AG09309 (cell line): ENCODE data around the gene GTF3C1.

Experiments used
- DNase-seq: peaks from one replicate; pipeline ENCODE4 v3.0.0-alpha.2; 2010; ENCODE audit warnings: low read depth
- H3K4me3 ChIP-seq: 2 replicates; pipeline ENCODE4 v1.5.1; 2011; ENCODE audit warnings: mild to moderate bottlenecking, low read depth, low read length, moderate library complexity; ENCODE audit not compliant: control insufficient read depth
- TF ChIP-seq, protein P1 (sequence below): IDR thresholded peaks from 2 replicates; pipeline ENCODE4 v1.5.1; 2011; ENCODE audit warnings: mild to moderate bottlenecking, low read depth, low read length, inconsistent platforms; ENCODE audit not compliant: insufficient read depth, control insufficient read depth; ENCODE audit errors: missing control alignments

The GTF3C1 gene, protein sequence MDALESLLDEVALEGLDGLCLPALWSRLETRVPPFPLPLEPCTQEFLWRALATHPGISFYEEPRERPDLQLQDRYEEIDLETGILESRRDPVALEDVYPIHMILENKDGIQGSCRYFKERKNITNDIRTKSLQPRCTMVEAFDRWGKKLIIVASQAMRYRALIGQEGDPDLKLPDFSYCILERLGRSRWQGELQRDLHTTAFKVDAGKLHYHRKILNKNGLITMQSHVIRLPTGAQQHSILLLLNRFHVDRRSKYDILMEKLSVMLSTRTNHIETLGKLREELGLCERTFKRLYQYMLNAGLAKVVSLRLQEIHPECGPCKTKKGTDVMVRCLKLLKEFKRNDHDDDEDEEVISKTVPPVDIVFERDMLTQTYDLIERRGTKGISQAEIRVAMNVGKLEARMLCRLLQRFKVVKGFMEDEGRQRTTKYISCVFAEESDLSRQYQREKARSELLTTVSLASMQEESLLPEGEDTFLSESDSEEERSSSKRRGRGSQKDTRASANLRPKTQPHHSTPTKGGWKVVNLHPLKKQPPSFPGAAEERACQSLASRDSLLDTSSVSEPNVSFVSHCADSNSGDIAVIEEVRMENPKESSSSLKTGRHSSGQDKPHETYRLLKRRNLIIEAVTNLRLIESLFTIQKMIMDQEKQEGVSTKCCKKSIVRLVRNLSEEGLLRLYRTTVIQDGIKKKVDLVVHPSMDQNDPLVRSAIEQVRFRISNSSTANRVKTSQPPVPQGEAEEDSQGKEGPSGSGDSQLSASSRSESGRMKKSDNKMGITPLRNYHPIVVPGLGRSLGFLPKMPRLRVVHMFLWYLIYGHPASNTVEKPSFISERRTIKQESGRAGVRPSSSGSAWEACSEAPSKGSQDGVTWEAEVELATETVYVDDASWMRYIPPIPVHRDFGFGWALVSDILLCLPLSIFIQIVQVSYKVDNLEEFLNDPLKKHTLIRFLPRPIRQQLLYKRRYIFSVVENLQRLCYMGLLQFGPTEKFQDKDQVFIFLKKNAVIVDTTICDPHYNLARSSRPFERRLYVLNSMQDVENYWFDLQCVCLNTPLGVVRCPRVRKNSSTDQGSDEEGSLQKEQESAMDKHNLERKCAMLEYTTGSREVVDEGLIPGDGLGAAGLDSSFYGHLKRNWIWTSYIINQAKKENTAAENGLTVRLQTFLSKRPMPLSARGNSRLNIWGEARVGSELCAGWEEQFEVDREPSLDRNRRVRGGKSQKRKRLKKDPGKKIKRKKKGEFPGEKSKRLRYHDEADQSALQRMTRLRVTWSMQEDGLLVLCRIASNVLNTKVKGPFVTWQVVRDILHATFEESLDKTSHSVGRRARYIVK (N-terminal part only)

DNA sequence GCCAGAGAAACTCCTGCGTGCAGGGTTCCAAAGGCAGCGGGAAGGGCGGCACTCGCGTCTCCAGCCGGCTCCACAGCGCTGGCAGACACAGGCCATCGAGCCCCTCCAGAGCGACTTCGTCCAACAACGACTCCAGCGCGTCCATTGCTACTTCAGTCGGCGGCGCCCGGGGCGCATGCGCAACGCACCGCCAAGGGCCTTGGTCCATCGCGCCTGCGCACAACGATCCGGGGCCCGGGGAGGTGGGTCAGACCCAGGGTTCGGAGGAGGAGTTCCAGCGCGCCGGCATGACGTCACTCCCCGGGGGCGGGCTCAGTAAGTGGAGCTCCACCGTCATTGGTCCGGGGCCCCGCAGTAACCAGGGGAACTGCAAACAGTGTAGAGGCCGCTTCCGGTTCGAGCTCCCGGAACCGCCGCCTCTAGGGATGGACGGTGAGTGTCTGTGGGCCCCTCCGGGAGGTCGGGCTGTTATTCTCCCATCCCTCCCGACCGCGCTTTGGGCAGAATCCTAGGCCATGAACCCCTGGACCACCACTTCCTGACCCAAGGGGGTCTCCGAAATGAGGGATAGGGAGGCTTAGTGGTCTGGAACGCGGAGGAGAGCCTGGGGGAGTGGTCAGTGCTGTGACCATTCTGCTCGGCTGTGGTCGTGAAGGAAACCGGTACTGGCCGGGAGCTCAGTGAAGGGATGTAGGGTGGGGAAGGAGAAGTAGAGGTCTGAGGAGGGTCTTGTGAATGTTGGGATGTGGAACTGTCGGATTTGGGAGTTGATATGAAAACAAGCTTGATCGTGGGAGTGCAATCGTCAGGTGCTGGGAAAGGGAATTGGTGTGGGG is at the start of gene GTF3C1, which contains the start of gene KATNIP:
Gene GTF3C1, minus strand, starts transcription at position 168 of the 836 bp plus-strand sequence. Its CDS starts 23 bp downstream, at position 145.
Gene KATNIP, plus strand, starts transcription at position 399 of the 836 bp plus-strand sequence. Its CDS starts 27 bp downstream, at position 426.
- H3K4me3 ChIP-seq, result peak within 1 kb of the TSS; percentile 89
- peak; percentile 90 for DNase-seq
- TF ChIP-seq, protein P1, sequence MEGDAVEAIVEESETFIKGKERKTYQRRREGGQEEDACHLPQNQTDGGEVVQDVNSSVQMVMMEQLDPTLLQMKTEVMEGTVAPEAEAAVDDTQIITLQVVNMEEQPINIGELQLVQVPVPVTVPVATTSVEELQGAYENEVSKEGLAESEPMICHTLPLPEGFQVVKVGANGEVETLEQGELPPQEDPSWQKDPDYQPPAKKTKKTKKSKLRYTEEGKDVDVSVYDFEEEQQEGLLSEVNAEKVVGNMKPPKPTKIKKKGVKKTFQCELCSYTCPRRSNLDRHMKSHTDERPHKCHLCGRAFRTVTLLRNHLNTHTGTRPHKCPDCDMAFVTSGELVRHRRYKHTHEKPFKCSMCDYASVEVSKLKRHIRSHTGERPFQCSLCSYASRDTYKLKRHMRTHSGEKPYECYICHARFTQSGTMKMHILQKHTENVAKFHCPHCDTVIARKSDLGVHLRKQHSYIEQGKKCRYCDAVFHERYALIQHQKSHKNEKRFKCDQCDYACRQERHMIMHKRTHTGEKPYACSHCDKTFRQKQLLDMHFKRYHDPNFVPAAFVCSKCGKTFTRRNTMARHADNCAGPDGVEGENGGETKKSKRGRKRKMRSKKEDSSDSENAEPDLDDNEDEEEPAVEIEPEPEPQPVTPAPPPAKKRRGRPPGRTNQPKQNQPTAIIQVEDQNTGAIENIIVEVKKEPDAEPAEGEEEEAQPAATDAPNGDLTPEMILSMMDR, result no peak

DNA sequence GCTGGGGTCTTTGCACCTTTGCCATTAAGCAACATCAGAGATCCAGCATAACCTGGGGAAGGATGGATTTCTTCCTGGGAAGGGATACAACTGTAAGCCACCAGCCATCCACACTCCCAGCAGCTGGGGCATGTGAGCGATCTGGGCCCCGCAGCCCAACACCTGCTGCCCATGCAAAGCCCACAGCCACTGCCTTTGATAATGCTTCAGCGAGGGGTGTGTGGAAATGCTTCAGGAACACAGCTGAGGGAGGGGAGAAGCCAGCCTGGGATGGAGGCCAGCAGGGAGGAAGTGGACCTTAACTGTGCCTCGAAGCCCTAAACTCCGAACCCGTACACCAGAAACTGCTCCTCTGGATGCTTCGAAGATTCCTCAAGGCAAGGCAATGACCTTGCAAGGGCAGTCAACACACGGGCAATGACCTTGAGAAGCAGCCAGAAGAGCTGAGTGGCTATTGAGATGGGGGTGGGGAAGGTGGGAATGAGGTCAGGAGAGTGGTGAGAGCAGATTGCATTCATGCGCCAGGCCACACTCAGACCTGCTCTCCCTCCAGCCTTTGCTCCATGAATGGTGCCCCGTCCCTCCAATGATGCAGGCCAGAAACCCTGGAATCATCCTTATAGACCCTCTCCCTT is 49.3 kb upstream of the GTF3C1 start:
- TF ChIP-seq, protein P1, result no peak

DNA sequence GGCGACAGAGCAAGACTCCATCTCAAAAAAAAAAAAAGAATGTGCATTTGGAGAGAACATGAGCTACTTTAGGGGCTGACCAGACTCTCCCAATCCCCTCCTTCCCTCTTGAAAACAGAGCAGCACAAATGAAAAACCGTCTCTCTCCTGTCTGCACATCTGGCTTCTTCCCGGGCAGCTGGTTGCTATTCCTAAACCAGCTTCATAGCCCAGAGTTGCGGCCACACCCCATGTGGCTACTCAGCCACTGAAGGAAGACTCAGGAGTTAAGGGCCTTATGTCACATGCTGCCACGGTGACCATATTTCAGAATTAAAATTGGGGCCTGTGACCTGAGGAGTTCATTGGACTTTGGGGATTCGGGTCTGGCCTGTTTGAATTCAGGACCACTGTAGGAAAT is 48.5 kb upstream of the GTF3C1 start:
- DNase-seq, result no peak
- TF ChIP-seq, protein P1, result no peak
- no peak overlapping the region for H3K4me3 ChIP-seq

More for the DNA sequence above, 49.3 kb upstream of the GTF3C1 start:
- no peak overlapping the region for H3K4me3 ChIP-seq
- no peak for DNase-seq

DNA sequence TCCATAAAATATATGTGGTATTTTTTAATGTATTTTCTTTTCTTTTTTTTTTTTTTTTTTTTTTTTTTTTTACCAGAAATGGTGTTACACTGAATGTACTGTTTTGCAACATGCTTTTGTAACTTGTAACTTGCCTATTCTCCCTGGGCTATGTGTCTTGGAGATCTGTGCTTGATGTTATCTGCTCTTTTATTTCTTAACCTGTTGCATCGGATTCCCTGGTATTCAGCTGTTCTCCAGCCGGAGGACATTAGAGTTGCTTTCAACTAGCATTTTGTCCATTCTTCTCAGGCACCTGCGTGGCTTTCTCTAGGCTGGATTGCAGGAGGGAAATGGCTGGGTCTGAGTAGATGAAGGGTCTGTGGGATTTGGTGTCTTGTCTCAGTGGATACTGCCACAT is 47.6 kb upstream of the GTF3C1 start:
- DNase-seq, result no peak
- H3K4me3 ChIP-seq, result no peak overlapping the region
- TF ChIP-seq, protein P1, result no peak

DNA sequence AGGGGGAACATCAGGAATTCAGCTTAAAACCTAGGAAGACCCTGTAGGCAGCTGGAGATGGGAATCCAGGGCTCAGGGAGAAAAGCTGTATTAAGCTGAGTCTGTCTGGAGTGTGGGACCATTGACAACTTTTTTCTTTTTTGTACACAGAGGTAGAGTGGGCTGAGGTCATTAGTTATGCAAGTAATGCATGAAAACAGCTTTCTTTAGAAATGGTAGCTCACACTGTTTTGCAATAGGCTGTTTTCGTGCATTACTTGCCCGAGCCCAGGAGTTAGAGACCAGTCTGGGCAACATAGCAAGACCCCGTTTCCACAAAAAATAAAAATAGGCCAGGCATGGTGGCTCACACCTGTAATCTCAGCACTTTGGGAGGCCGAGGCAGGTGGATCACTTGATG is 46.7 kb upstream of the GTF3C1 start:
- no peak for DNase-seq
- H3K4me3 ChIP-seq, result no peak overlapping the region
- TF ChIP-seq, protein P1, result no peak
